Lung (tissue), 12 donors: ENCODE measurements around the gene BRAT1. TPM values are rescaled to one million over a fixed set of nuclear protein-coding genes. Genes with fewer than 3 reads are reported as not detected.

ENCODE experiments used
- ATAC-seq: fragments of 200-7000 bp; cut with Tn5 transposase; one replicate; pipeline ENCODE4 v1.9.1; 2020; ENCODE audit warnings: moderate number of reproducible peaks; ENCODE audit not compliant: insufficient read depth, low FRiP score
- DNase-seq, 3 donors: peaks; one replicate each; pipeline ENCODE4 v3.0.0-alpha.2; 2013 to 2017
- H3K27ac ChIP-seq, 2 donors: one replicate each; pipeline ENCODE4 v1.5.1; 2013; ENCODE audit warnings: mild to moderate bottlenecking in 2 of 2, moderate library complexity in 2 of 2, control low read depth in 1 of 2, inconsistent platforms in 1 of 2, low read depth in 1 of 2, low read length in 1 of 2
- H3K27me3 ChIP-seq, 3 donors: one replicate each; pipeline ENCODE4 v1.5.1; 2013; ENCODE audit warnings: low read length in 2 of 3; ENCODE audit not compliant: control insufficient read depth in 3 of 3, insufficient read depth in 3 of 3
- H3K36me3 ChIP-seq, 4 donors: one replicate each; pipeline ENCODE4 v1.5.1; 2013; ENCODE audit warnings: low read length in 4 of 4, mild to moderate bottlenecking in 1 of 4, moderate library complexity in 1 of 4; ENCODE audit not compliant: control insufficient read depth in 4 of 4, insufficient read depth in 4 of 4
- H3K4me1 ChIP-seq, 5 donors: one replicate each; pipeline ENCODE4 v1.5.1; 2013; ENCODE audit warnings: low read length in 5 of 5, mild to moderate bottlenecking in 2 of 5, moderate library complexity in 1 of 5; ENCODE audit not compliant: control insufficient read depth in 5 of 5, insufficient read depth in 5 of 5
- H3K4me3 ChIP-seq: one replicate; pipeline ENCODE4 v1.5.1; 2013; ENCODE audit warnings: mild to moderate bottlenecking, control low read depth, moderate library complexity
- H3K9ac ChIP-seq, 2 donors: one replicate each; pipeline ENCODE4 v1.5.1; 2013; ENCODE audit warnings: low read length in 2 of 2, control low read depth in 1 of 2; ENCODE audit not compliant: insufficient read depth in 1 of 2
- H3K9me3 ChIP-seq, 4 donors: one replicate each; pipeline ENCODE4 v1.5.1; 2013; ENCODE audit warnings: low read length in 3 of 4, mild to moderate bottlenecking in 1 of 4, moderate library complexity in 1 of 4; ENCODE audit not compliant: control insufficient read depth in 4 of 4, insufficient read depth in 3 of 4
- WGBS, 2 donors: extraction: QIAGEN DNeasy Blood & Tissue Kit; methylation state at CpG; one replicate each; pipeline ENCODE4 v1.1.7; 2013; 5-methylcytosine and 5-hydroxymethylcytosine counted together
- polyA plus RNA-seq, 2 donors: library from polyadenylated mRNA; stranded (reverse); fragments of 200-250 nt; gene quantifications; one replicate each; pipeline ENCODE4 v1.2.1, GENCODE V29; 2013
- total RNA-seq, 2 donors: library from RNA; depleted of rRNA in 1 of 2; stranded (reverse); fragments of >200 nt in 1 of 2; gene quantifications; one replicate each; pipeline ENCODE4 v1.2.1, GENCODE V29; 2014 to 2021
- TF ChIP-seq, protein P1 (sequence below): IDR thresholded peaks from 2 replicates; pipeline ENCODE4 v1.5.1; 2012; ENCODE audit warnings: mild to moderate bottlenecking; ENCODE audit errors: control extremely low read depth, extremely low read depth
- donor health status: control.
- donor health status: control.
- donor health status: Bipolar disorder and iron deficiency.
- donor health status: healthy.
- donor health status: DM: yes; HTN: yes; CAD: no.

BRAT1 gene
- total and polyA plus RNA-seq, 4 donors, result 23.2 to 30.4 (median 29.1) TPM

DNA sequence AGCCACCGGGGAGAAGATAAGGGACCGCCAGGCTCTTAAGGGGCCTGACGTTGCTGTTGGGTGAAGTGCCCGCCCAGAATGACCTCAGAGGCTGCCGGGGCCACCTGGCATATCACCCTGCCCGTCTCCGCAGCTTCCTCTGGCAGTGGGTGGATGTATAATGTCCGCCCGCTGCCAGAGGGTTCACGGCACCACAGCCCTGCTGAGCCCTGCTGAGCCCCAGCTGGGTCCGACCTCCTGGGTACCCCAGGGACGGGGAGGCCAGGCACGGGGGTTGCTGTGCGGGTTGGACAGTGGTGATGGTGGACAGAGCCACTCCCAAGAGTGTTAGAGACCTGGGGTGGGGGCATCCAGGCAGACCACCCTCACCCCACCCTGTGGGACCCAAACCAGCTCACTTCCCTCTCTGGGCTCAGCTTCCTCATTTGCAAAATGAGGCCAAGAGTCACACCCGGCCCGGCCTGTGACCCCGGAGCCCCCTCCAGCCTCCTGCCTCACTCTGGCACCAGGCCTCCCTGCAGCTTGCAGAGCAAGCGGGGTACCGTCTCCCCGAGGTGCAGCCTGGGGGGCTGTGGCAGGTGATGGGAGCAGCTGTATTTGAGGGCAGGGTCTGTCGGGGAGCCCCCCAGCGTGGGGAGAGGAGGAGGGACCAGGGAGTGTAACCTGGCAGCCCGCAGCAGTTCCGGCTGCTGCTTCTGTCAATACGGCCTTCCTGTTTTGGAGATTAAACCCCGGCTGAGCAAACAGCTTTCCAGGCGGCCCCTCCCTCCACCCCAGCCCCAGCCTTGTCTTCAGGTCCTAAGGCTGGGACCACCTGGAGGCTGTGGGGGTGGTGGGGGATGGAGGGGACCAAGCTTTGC lies 44.2 kb downstream of the BRAT1 start:
- no peak for ATAC-seq
- no peaks in the 10 kb centered on the region for H3K36me3 ChIP-seq
- TF ChIP-seq, protein P1, sequence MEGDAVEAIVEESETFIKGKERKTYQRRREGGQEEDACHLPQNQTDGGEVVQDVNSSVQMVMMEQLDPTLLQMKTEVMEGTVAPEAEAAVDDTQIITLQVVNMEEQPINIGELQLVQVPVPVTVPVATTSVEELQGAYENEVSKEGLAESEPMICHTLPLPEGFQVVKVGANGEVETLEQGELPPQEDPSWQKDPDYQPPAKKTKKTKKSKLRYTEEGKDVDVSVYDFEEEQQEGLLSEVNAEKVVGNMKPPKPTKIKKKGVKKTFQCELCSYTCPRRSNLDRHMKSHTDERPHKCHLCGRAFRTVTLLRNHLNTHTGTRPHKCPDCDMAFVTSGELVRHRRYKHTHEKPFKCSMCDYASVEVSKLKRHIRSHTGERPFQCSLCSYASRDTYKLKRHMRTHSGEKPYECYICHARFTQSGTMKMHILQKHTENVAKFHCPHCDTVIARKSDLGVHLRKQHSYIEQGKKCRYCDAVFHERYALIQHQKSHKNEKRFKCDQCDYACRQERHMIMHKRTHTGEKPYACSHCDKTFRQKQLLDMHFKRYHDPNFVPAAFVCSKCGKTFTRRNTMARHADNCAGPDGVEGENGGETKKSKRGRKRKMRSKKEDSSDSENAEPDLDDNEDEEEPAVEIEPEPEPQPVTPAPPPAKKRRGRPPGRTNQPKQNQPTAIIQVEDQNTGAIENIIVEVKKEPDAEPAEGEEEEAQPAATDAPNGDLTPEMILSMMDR, result no peak
- WGBS, 2 donors, result 15 to 28% methylated on average over 25 to 27 of the region's 27 CpGs
- H3K27me3 ChIP-seq, result no peaks in the 10 kb centered on the region
- peak overlapping the region in 1 of 2 donors; percentile 76 for H3K27ac ChIP-seq
- no peak overlapping the region for H3K9ac ChIP-seq
- peaks cover 0 to 27% (median 25%) of the 10 kb centered on the region in 5 donors for H3K4me1 ChIP-seq
- peak in 1 of 3 donors; percentile 73 for DNase-seq
- no peak overlapping the region for H3K4me3 ChIP-seq
- H3K9me3 ChIP-seq, result no peaks in the 10 kb centered on the region

DNA sequence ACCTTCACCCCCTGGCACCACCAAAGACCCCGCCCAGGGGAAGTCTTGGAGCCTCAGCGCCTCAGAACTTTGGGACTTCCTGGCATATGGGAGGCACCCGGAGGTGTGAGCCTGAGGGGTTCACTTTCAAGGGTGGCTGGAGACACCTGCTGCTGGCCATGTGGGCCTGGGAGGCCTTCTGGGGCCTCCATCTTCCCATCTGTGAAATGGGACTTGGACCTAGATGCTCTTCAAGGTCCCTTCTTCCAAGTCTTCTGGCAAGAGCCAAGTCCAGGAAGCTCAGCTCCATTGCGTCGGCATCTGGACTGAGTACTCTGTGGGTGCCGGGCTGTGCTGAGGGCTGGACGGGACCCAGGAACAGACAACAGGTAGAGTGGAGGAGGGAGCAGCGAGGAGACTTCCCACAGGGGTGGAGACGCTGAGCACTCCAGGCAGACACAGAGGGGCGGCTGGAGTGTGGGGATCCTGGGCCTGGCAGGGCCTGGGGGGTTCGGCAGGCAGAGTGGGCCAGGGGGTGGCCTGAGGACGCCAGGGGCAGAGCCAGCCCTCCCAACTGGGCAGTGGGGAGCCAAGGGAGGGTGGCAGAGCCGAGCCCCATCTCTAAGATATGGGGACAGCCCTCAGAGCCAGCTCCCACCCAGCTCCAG lies 45.1 kb downstream of the BRAT1 start:
- Histone ChIP-seq H3K27ac (peak overlapping the region in 1 of 2 donors; percentile 76), H3K36me3 (no peaks in the 10 kb centered on the region), H3K9ac (no peak overlapping the region), H3K9me3 (no peaks in the 10 kb centered on the region), H3K4me1 (peaks cover 0 to 27% (median 22%) of the 10 kb centered on the region in 5 donors), H3K4me3 (no peak overlapping the region), H3K27me3 (no peaks in the 10 kb centered on the region)
- DNase-seq (no peak), ATAC-seq (no peak)
- WGBS, 2 donors, result 82 to 83% methylated on average over 12 to 13 of the region's 13 CpGs
- TF ChIP-seq, protein P1, result no peak

DNA sequence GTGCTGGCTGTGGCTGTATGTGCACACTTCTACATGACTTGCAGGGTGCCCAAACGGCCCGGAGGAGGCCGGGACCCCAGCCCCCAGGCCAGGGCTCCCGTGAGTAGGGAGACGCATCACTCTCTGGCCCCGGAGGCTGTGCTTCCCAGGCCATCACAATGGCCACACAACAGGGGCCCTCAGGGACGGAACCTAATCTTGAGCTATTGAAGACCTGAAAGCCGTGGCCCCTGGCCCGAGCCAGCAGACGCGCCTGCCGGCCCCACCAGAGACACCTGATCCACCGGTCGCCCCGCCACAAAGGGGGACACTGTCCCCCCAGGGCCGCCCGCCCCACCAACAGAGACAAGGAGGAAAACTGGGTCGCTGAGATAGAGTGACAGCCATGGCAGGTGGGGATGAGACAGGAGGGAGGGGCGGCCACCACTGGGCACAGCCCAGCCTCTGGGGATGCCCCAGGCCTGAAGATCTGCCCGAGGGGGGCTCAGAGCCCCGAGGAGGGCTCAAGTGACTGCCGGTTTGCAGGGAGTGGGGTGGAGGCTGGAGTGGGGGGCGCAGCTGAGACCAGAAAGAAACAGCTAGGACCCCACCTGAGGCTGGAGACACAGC lies 45.9 kb downstream of the BRAT1 start:
- no peaks in the 10 kb centered on the region for H3K36me3 ChIP-seq
- H3K27ac ChIP-seq, result peak overlapping the region in 1 of 2 donors; percentile 82
- TF ChIP-seq, protein P1, result no peak
- H3K4me3 ChIP-seq, result no peak overlapping the region
- no peak for DNase-seq
- H3K27me3 ChIP-seq, result no peaks in the 10 kb centered on the region
- WGBS, 2 donors, result 75 to 80% methylated on average over 23 of the region's 23 CpGs
- H3K9me3 ChIP-seq, result no peaks in the 10 kb centered on the region
- no peak overlapping the region for H3K9ac ChIP-seq
- H3K4me1 ChIP-seq, result peaks cover 0 to 27% (median 22%) of the 10 kb centered on the region in 5 donors
- ATAC-seq, result no peak
